HepG2 (cell line): Measurements from ENCODE around the gene YBX2. TPM values are rescaled to one million over a fixed set of nuclear protein-coding genes. Genes with fewer than 3 reads are reported as not detected.
A peak's percentile ranks its signal among the peaks of the same experiment; 100 is the strongest.

Experiments
- ARID3A ChIP-seq: IDR thresholded peaks from 2 replicates; pipeline ENCODE4 v1.6.1; 2012; ENCODE audit warnings: low read depth, low read length, improper control_type of control experiment
- ATF2 ChIP-seq: sonication (generic); formaldehyde crosslinking; IDR thresholded peaks from 2 replicates; pipeline ENCODE4 v1.4.0; 2020; ENCODE audit warnings: missing genetic modification reagents
- BRF2 ChIP-seq: sonication (generic); formaldehyde crosslinking; IDR thresholded peaks from 2 replicates; pipeline ENCODE4 v1.8.1; 2022; ENCODE audit warnings: mild to moderate bottlenecking, missing genetic modification reagents
- DDIT3 ChIP-seq: sonication (generic); formaldehyde crosslinking; IDR thresholded peaks from 2 replicates; pipeline ENCODE4 v1.4.0; 2020; ENCODE audit warnings: mild to moderate bottlenecking, missing genetic modification reagents
- FOXA1 ChIP-seq, 2 experiments: fragments of 450-650 bp in 1 of 2; sonication (generic) in 1 of 2; formaldehyde crosslinking in 1 of 2; IDR thresholded peaks; 2 replicates each; pipeline versions ENCODE4 v1.4.0 to v1.6.1; 2016 to 2020; ENCODE audit warnings: missing genetic modification reagents in 1 of 2
- GLMP ChIP-seq: sonication (generic); formaldehyde crosslinking; IDR thresholded peaks from 2 replicates; pipeline ENCODE4 v1.9.0; 2021; ENCODE audit warnings: missing genetic modification reagents, mild to moderate bottlenecking, borderline replicate concordance
- GZF1 ChIP-seq: sonication (generic); formaldehyde crosslinking; IDR thresholded peaks from 2 replicates; pipeline ENCODE4 v1.5.1; 2020; ENCODE audit warnings: mild to moderate bottlenecking, missing genetic modification reagents
- HNRNPLL ChIP-seq: fragments of 200-400 bp; formaldehyde crosslinking; IDR thresholded peaks from 2 replicates; pipeline ENCODE4 v1.6.1; 2017; ENCODE audit warnings: mild to moderate bottlenecking, low read depth, low read length; ENCODE audit not compliant: poor library complexity, severe bottlenecking
- KAT8 ChIP-seq: IDR thresholded peaks from 2 replicates; pipeline ENCODE4 v1.6.1; 2016; ENCODE audit warnings: missing genetic modification reagents, missing compliant biosample characterization
- MAX ChIP-seq: IDR thresholded peaks from 2 replicates; pipeline ENCODE4 v1.6.1; 2012; ENCODE audit warnings: inconsistent platforms
- NR0B2 ChIP-seq: sonication (generic); formaldehyde crosslinking; IDR thresholded peaks from 2 replicates; pipeline ENCODE4 v1.4.0; 2020; ENCODE audit warnings: mild to moderate bottlenecking, missing genetic modification reagents
- NR1H2 ChIP-seq: sonication (generic); formaldehyde crosslinking; IDR thresholded peaks from 2 replicates; pipeline ENCODE4 v1.8.1; 2022; ENCODE audit warnings: low read depth, missing genetic modification reagents, borderline replicate concordance
- PPARG ChIP-seq: conservative IDR thresholded peaks from 2 replicates; pipeline ENCODE4 v1.6.1; 2016; ENCODE audit warnings: missing biosample characterization, missing genetic modification reagents
- SALL1 ChIP-seq: sonication (generic); formaldehyde crosslinking; IDR thresholded peaks from 2 replicates; pipeline ENCODE4 v1.8.0; 2022; ENCODE audit warnings: mild to moderate bottlenecking, missing genetic modification reagents
- SP5 ChIP-seq: IDR thresholded peaks from 2 replicates; pipeline ENCODE4 v1.6.1; 2016; ENCODE audit warnings: low read depth, borderline replicate concordance
- THAP7 ChIP-seq: sonication (generic); formaldehyde crosslinking; IDR thresholded peaks from 2 replicates; pipeline ENCODE4 v1.8.1; 2023; ENCODE audit warnings: mild to moderate bottlenecking, missing genetic modification reagents
- ZBTB8A ChIP-seq: sonication (generic); formaldehyde crosslinking; IDR thresholded peaks from 2 replicates; pipeline ENCODE4 v1.4.0; 2020; ENCODE audit warnings: mild to moderate bottlenecking, low read depth, missing genetic modification reagents, borderline replicate concordance
- ZC3H4 ChIP-seq: sonication (generic); formaldehyde crosslinking; IDR thresholded peaks from 2 replicates; pipeline ENCODE4 v1.4.0; 2020; ENCODE audit warnings: missing genetic modification reagents, borderline replicate concordance
- ZNF20 ChIP-seq: sonication (generic); formaldehyde crosslinking; IDR thresholded peaks from 2 replicates; pipeline ENCODE4 v1.4.0; 2020; ENCODE audit warnings: mild to moderate bottlenecking, moderate library complexity, missing genetic modification reagents
- ZZZ3 ChIP-seq: sonication (generic); formaldehyde crosslinking; IDR thresholded peaks from 2 replicates; pipeline ENCODE4 v1.4.0; 2020; ENCODE audit warnings: missing genetic modification reagents, mild to moderate bottlenecking, borderline replicate concordance
- polyA plus RNA-seq, 8 experiments: library from polyadenylated mRNA; depleted of rRNA in 3 of 8; stranded (reverse) in 7 of 8; unstranded in 1 of 8; fragments of >200 nt; fragmentation: Illumina TruSeq in 4 of 8; extraction: Trizol in 4 of 8; gene quantifications; 2 replicates each; pipeline versions ENCODE4 v1.2.1 to v1.2.3, GENCODE V29; 2011 to 2016; ENCODE audit warnings: low read depth in 4 of 8, missing spikeins in 1 of 8, mixed read lengths in 1 of 8; ENCODE audit not compliant: insufficient read depth in 1 of 8
- total RNA-seq, 5 experiments: library from RNA; depleted of rRNA; stranded (reverse); fragments of >200 nt; fragmentation: Illumina TruSeq; extraction: Trizol; gene quantifications; 2 replicates each; pipeline ENCODE4 v1.2.3, GENCODE V29; 2016; ENCODE audit warnings: low read depth in 1 of 5

Gene YBX2
- total and polyA plus RNA-seq, 2 of the 13 experiments (the other 11 are each of a cell fraction or from before 2014, with no cell fraction given), result 0.12 to 0.22 TPM

GRCh38 chr17:7306911-7307685 is 12.7 kb upstream of the YBX2 start, which contains the start of gene EIF5A (continued):
- TF ChIP-seq HNRNPLL, result peak; percentile 60
- no peak for TF ChIP-seq ZBTB8A (CRISPR knock-in tag)
- TF ChIP-seq SALL1 (CRISPR knock-in tag), result peak; percentile 49; the same call in 1 of the 2 replicates
- TF ChIP-seq ARID3A, result peak; percentile 35; the same call in 1 of the 2 replicates
- TF ChIP-seq KAT8 (CRISPR knock-in tag), result peak; percentile 86
- TF ChIP-seq BRF2 (CRISPR knock-in tag), result no peak
- no peak for TF ChIP-seq ATF2 (CRISPR knock-in tag)
- TF ChIP-seq SP5, result 0 out of 2 replicates have a peak, but pooled peaks have one; percentile 3
- TF ChIP-seq GZF1 (CRISPR knock-in tag), result no peak
- peak; percentile 42; the same call in 1 of the 2 replicates for TF ChIP-seq MAX
- no peak for TF ChIP-seq GLMP (CRISPR knock-in tag)
- no peak for TF ChIP-seq DDIT3 (CRISPR knock-in tag)
- no peak for TF ChIP-seq ZZZ3 (CRISPR knock-in tag)
- no peak; the same call in 1 of the 2 replicates for TF ChIP-seq PPARG (CRISPR knock-in tag)
- peak; percentile 67; the same call in 1 of the 2 replicates for TF ChIP-seq THAP7 (CRISPR knock-in tag)
- no peak for TF ChIP-seq NR1H2 (CRISPR knock-in tag)
- TF ChIP-seq ZC3H4 (CRISPR knock-in tag), result no peak
- TF ChIP-seq NR0B2 (CRISPR knock-in tag), result no peak; the same call in 1 of the 2 replicates
- TF ChIP-seq ZNF20, result 0 out of 2 replicates have a peak, but pooled peaks have one; percentile 54
- no peak for TF ChIP-seq FOXA1 (IDR thresholded peaks at IDR 0.05)
- 0 out of 2 replicates have a peak, but pooled peaks have one; percentile 7 for TF ChIP-seq FOXA1 (CRISPR knock-in tag; IDR thresholded peaks at IDR 0.05)
